T-cell (primary cell): ENCODE data around the gene TOM1L2. TPM values are rescaled to one million over a fixed set of nuclear protein-coding genes. Genes with fewer than 3 reads are reported as not detected.

ENCODE experiments used
- ATAC-seq, 4 experiments: fragments of 200-7000 bp in 3 of 4; fragments of 150-1000 bp in 1 of 4; cut with Tn5 transposase; replicated peaks in 1 of 4; 1 replicate in 3 of 4; 2 replicates in 1 of 4; pipeline ENCODE4 v1.10.0; 2021; ENCODE audit warnings: moderate library complexity in 3 of 4, mild to moderate bottlenecking in 2 of 4, moderate number of reproducible peaks in 1 of 4
- CTCF ChIA-PET, 2 donors: fragments of 300-600 bp; sonication (Branson Sonifier 250); formaldehyde crosslinking; loops; one replicate each; lab custom pipeline; 2022; ENCODE audit warnings: antibody characterized with exemption in 2 of 2; lab: Charles Lee
- POLR2A ChIA-PET, 2 donors: fragments of 300-600 bp; sonication (Branson Sonifier 250); formaldehyde crosslinking; loops; one replicate each; lab custom pipeline; 2022; ENCODE audit warnings: antibody characterized with exemption in 2 of 2; lab: Charles Lee
- DNase-seq, 35 experiments: peaks; one replicate each; pipeline versions ENCODE4 v3.0.0 to v3.0.0-alpha.2; 2013 to 2023
- H3K27ac ChIP-seq: one replicate; pipeline ENCODE4 v1.5.1; 2013; ENCODE audit warnings: low read length
- H3K27me3 ChIP-seq, 2 experiments: replicated peaks in 1 of 2; 1 replicate in 1 of 2; 2 replicates in 1 of 2; pipeline versions ENCODE4 v1.6.1 to v1.7.0; 2013; ENCODE audit warnings: low read length in 1 of 2, mixed read lengths in 1 of 2; ENCODE audit not compliant: control insufficient read depth in 2 of 2, insufficient read depth in 2 of 2; ENCODE audit errors: extremely low read depth in 1 of 2
- H3K36me3 ChIP-seq, 2 donors: 1 replicate in 1 of 2; 2 replicates in 1 of 2; pipeline versions ENCODE4 v1.6.1 to v1.7.0; 2013; ENCODE audit warnings: low read length in 1 of 2; ENCODE audit not compliant: control insufficient read depth in 2 of 2, insufficient read depth in 1 of 2; ENCODE audit errors: extremely low read depth in 1 of 2
- H3K4me1 ChIP-seq, 2 experiments: 1 replicate in 1 of 2; 2 replicates in 1 of 2; pipeline versions ENCODE4 v1.6.1 to v1.7.0; 2013; ENCODE audit warnings: low read length in 2 of 2, mixed read lengths in 1 of 2; ENCODE audit not compliant: insufficient read depth in 2 of 2, control insufficient read depth in 1 of 2; ENCODE audit errors: extremely low read depth in 1 of 2
- H3K4me3 ChIP-seq, 2 donors: 1 replicate in 1 of 2; 2 replicates in 1 of 2; pipeline versions ENCODE4 v1.5.1 to v1.7.0; 2013; ENCODE audit warnings: mild to moderate bottlenecking in 2 of 2, low read length in 1 of 2, moderate library complexity in 1 of 2; ENCODE audit not compliant: control insufficient read depth in 1 of 2; ENCODE audit errors: extremely low read depth in 1 of 2
- H3K9me3 ChIP-seq: 2 replicates; pipeline ENCODE4 v1.7.0; 2013
- H3K27ac Mint-ChIP-seq, 2 donors: one replicate each; pipeline ENCODE4 v1.8.0; 2020 to 2021; ENCODE audit warnings: mild to moderate bottlenecking in 2 of 2, mixed read lengths in 2 of 2
- H3K27me3 Mint-ChIP-seq, 2 donors: one replicate each; pipeline ENCODE4 v1.8.0; 2021 to 2022; ENCODE audit warnings: mixed read lengths in 2 of 2
- H3K36me3 Mint-ChIP-seq: one replicate; pipeline ENCODE4 v1.8.0; 2021; ENCODE audit warnings: mixed read lengths
- H3K4me1 Mint-ChIP-seq, 3 donors: one replicate each; pipeline ENCODE4 v1.8.0; 2020 to 2022; ENCODE audit warnings: mixed read lengths in 3 of 3, mild to moderate bottlenecking in 1 of 3
- H3K4me3 Mint-ChIP-seq, 3 donors: one replicate each; pipeline ENCODE4 v1.8.0; 2020 to 2022; ENCODE audit warnings: mild to moderate bottlenecking in 3 of 3, mixed read lengths in 3 of 3, moderate library complexity in 3 of 3
- H3K9me3 Mint-ChIP-seq, 3 donors: one replicate each; pipeline ENCODE4 v1.8.0; 2020 to 2022; ENCODE audit warnings: mixed read lengths in 3 of 3
- WGBS: methylation state at CpG from one replicate; pipeline ENCODE4 v1.1.5; 2013; ENCODE audit warnings: missing lambda C conversion rate; ENCODE audit not compliant: insufficient coverage; 5-methylcytosine and 5-hydroxymethylcytosine counted together
- total RNA-seq, 35 experiments: library from RNA in 6 of 35; stranded (reverse) in 6 of 35; fragments of 120-200 nt in 1 of 35; gene quantifications; one replicate each; pipeline versions ENCODE4 v1.2.1 to v1.2.4 and lab custom pipeline; 2013 to 2026

The TOM1L2 gene
- total RNA-seq, 5 donors from 2014 or later (not counting 1 experiment from before 2014, with no cell fraction given), result 57.5 to 71.5 (median 61.9) TPM

DNA sequence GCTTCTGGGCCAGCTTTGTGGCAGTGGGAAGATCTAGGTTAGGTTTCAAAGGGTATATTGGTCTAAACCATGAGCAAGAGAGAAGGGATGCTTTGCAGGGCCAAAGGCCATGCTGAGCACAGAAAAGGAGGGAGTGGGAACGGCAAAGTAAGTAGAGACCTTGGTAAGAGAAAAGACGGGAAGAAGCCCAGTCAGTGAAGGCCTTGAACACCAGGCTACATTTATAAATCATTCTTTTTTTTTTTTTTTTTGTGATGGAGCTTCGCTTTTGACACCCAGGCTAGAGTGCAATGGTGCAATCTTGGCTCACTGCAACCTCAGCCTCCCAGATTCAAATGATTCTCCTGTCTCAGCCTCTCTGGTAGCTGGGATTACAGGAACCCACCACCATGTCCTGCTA, 18.1 kb downstream of the TOM1L2 start:
- Histone ChIP-seq H3K4me1 (peaks cover 15 to 43% of the 10 kb centered on the region in 2 experiments), H3K27ac (no peak overlapping the region), H3K36me3 (peaks cover 0 to 7% of the 10 kb centered on the region in 2 donors), H3K4me3 (no peak overlapping the region), H3K27me3 (no peaks in the 10 kb centered on the region), H3K9me3 (no peaks in the 10 kb centered on the region)
- Mint-ChIP-seq H3K9me3 (no peaks in the 10 kb centered on the region), H3K36me3 (peaks cover 32% of the 10 kb centered on the region), H3K4me1 (peaks cover 59 to 82% (median 68%) of the 10 kb centered on the region in 3 donors), H3K4me3 (peak overlapping the region in 1 of 3 donors; percentile 66), H3K27me3 (no peaks in the 10 kb centered on the region), H3K27ac (peak overlapping the region in 1 of 2 donors; percentile 76)
- ChIA-PET CTCF (interaction anchor here in 1 of 2 donors (0.6 kb wide), 1 partner anchor 16 kb away, joined by 3 read pairs; no protein-coding TSS in a partner anchor), POLR2A (interaction anchor here in 1 of 2 donors (0.6 kb wide), 1 partner anchor 365 kb away, joined by 4 read pairs; no protein-coding TSS in a partner anchor)
- WGBS, result no CpG with 5 or more reads among the region's 3 CpGs
- DNase-seq, result no peak
- ATAC-seq, result no peak

DNA sequence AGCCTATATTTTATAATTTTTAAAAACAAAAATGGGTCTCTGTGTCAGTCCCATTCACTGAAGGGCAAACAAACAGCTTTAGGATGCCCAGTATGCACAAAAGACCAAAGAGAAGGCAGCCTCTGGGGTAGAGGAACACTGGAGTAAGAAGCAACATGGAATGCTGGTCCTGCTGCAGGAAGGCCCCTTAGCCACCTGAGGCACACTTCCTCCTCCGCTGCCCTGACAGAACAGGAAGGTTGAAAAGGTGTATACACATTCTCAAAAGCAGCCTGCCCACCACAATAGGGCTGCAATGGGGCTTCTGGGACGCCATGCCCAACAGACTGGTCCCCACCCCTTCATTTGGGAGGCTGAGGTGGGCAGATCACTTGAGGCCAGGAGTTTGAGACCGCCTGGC, 19.5 kb downstream of the TOM1L2 start:
- ChIA-PET POLR2A (interaction anchor here in 1 of 2 donors (0.7 kb wide), 1 partner anchor 86 kb away, joined by 10 read pairs; no protein-coding TSS in a partner anchor), CTCF (interaction anchor here in 1 of 2 donors (0.6 kb wide), 1 partner anchor 16 kb away, joined by 7 read pairs; no protein-coding TSS in a partner anchor)
- Mint-ChIP-seq H3K9me3 (no peaks in the 10 kb centered on the region), H3K4me3 (no peak overlapping the region), H3K27ac (no peak overlapping the region), H3K27me3 (no peaks in the 10 kb centered on the region), H3K36me3 (peaks cover 33% of the 10 kb centered on the region), H3K4me1 (peaks cover 51 to 69% (median 57%) of the 10 kb centered on the region in 3 donors)
- WGBS, result no CpG with 5 or more reads among the region's 3 CpGs
- no peak for DNase-seq
- H3K4me1 ChIP-seq, result peaks cover 7 to 30% of the 10 kb centered on the region in 2 experiments
- no peak overlapping the region for H3K4me3 ChIP-seq
- peaks cover 0 to 7% of the 10 kb centered on the region in 2 donors for H3K36me3 ChIP-seq
- H3K27me3 ChIP-seq, result no peaks in the 10 kb centered on the region
- ATAC-seq, result no peak
- no peaks in the 10 kb centered on the region for H3K9me3 ChIP-seq
- no peak overlapping the region for H3K27ac ChIP-seq

DNA sequence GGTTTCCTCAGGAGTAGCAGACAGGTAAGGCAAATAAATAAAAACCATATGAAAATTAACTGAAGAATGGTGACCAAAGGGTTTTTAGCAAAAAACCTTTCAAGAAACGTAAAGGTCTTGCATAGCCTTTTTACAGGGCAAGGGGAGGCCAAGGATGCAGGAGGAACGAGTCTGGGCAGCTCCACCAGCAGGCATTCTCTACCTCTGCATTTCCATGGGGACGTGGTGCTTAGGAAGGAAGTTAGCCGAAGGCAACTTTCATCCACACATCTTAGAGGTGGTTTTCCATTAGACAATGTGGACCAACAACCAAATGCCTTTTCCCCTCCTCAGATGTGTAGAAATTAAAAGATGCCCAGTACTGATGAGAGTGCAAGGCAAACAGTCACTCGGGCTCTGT, 20.7 kb downstream of the TOM1L2 start:
- H3K4me3 Mint-ChIP-seq, result no peak overlapping the region
- no peaks in the 10 kb centered on the region for H3K9me3 Mint-ChIP-seq
- H3K27me3 Mint-ChIP-seq, result no peaks in the 10 kb centered on the region
- H3K4me1 Mint-ChIP-seq, result peaks cover 44 to 67% (median 52%) of the 10 kb centered on the region in 3 donors
- no peak overlapping the region for H3K27ac ChIP-seq
- DNase-seq, result no peak
- H3K36me3 Mint-ChIP-seq, result peaks cover 30% of the 10 kb centered on the region
- no peak overlapping the region for H3K27ac Mint-ChIP-seq
- CTCF ChIA-PET, result interaction anchor here in 1 of 2 donors (0.7 kb wide), 1 partner anchor 241 kb away, joined by 3 read pairs; no protein-coding TSS in a partner anchor
- peaks cover 0 to 7% of the 10 kb centered on the region in 2 donors for H3K36me3 ChIP-seq
- whole genome bisulfite sequencing, result no CpG with 5 or more reads among the region's 5 CpGs
- no peaks in the 10 kb centered on the region for H3K9me3 ChIP-seq
- H3K27me3 ChIP-seq, result no peaks in the 10 kb centered on the region
- POLR2A ChIA-PET, result no interaction called here
- peaks cover 0 to 18% of the 10 kb centered on the region in 2 experiments for H3K4me1 ChIP-seq
- ATAC-seq, result no peak
- H3K4me3 ChIP-seq, result no peak overlapping the region

DNA sequence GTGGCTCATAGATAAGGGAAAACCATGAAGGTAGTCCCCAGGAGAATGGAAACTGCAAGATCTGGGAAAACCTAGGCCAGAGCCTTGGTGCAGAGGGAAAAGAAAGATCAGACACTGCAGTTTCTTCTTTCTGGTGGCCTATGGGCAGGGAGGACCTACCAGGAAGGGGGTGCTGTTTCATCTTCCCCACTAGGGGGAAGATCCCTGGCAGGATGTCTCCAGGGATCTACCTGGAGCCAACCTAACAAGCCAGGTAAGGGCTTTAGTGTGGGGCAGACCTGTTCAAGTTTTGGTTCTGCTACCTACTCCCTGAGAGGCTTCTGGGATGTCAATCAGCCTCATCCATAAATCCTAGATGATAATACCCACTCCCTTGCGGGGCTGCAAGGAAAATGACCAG, 21.4 kb downstream of the TOM1L2 start:
- 100% methylated on average over 1 of the region's 1 CpG for WGBS

DNA sequence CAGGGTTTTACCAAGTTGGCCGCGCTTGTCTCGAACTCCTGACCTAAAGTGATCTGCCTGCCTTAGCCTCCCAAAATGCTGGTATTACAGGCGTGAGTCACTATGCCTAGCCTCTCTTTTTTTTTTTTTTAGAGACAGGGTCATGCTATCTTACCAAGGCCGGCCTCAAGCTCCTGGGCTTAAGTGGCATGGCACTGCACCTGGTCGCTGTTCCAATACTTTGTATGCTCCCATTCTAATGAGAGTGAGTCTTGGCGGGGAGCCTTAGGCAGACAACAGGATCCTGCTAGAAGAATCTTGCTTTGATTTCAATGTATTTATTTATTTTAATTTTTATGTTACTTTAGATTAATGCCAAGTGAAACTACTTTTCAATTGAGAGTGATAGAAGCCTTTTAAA, 21.9 kb downstream of the TOM1L2 start:
- Histone ChIP-seq H3K27ac (no peak overlapping the region), H3K36me3 (peaks cover 0 to 1% of the 10 kb centered on the region in 2 donors), H3K27me3 (no peaks in the 10 kb centered on the region), H3K4me1 (peaks cover 0 to 6% of the 10 kb centered on the region in 2 experiments), H3K9me3 (no peaks in the 10 kb centered on the region), H3K4me3 (no peak overlapping the region)
- ChIA-PET CTCF (no interaction called here), POLR2A (no interaction called here)
- Mint-ChIP-seq H3K4me3 (no peak overlapping the region), H3K9me3 (no peaks in the 10 kb centered on the region), H3K4me1 (peaks cover 40 to 66% (median 51%) of the 10 kb centered on the region in 3 donors), H3K36me3 (peaks cover 22% of the 10 kb centered on the region), H3K27ac (no peak overlapping the region), H3K27me3 (no peaks in the 10 kb centered on the region)
- 94% methylated on average over 4 of the region's 7 CpGs for WGBS
- DNase-seq, result no peak
- no peak for ATAC-seq

More for the DNA sequence above, 21.4 kb downstream of the TOM1L2 start:
- Histone ChIP-seq H3K27me3 (no peaks in the 10 kb centered on the region), H3K4me3 (no peak overlapping the region), H3K4me1 (peaks cover 0 to 11% of the 10 kb centered on the region in 2 experiments), H3K27ac (no peak overlapping the region), H3K9me3 (no peaks in the 10 kb centered on the region), H3K36me3 (peaks cover 0 to 6% of the 10 kb centered on the region in 2 donors)
- ChIA-PET CTCF (no interaction called here), POLR2A (no interaction called here)
- ATAC-seq (no peak), DNase-seq (no peak)
- Mint-ChIP-seq H3K4me1 (peaks cover 42 to 68% (median 53%) of the 10 kb centered on the region in 3 donors), H3K27me3 (no peaks in the 10 kb centered on the region), H3K27ac (no peak overlapping the region), H3K9me3 (no peaks in the 10 kb centered on the region), H3K4me3 (no peak overlapping the region), H3K36me3 (peaks cover 27% of the 10 kb centered on the region)

DNA sequence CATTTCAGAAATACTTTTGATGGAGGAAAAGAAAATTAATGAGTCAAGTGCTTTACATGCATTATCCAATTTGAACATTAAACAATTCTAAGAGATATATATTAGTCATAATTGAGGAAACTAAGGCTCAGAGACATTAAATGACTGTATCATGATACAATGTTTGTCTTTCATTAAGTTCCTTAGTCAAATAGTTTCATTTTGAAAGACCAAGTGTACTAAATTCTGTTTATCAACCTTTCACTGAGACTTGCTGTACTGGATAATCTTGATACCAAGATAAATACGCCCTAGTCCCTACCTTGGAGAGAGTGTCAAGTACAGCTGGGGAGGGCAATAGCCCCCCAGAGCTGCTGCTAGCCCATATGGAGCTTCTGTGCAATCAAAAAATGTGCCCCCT, 24.2 kb downstream of the TOM1L2 start:
- no CpG with 5 or more reads among the region's 1 CpG for WGBS
- ATAC-seq (no peak), DNase-seq (no peak)
- Histone ChIP-seq H3K4me3 (no peak overlapping the region), H3K4me1 (peaks cover 5 to 12% of the 10 kb centered on the region in 2 experiments), H3K9me3 (no peaks in the 10 kb centered on the region), H3K27ac (no peak overlapping the region), H3K36me3 (no peaks in the 10 kb centered on the region), H3K27me3 (no peaks in the 10 kb centered on the region)
- ChIA-PET POLR2A (no interaction called here), CTCF (interaction anchor here in 1 of 2 donors (0.6 kb wide), 1 partner anchor 119 kb away, joined by 3 read pairs; no protein-coding TSS in a partner anchor)
- H3K27me3 Mint-ChIP-seq, result no peaks in the 10 kb centered on the region
- peaks cover 46 to 68% (median 52%) of the 10 kb centered on the region in 3 donors for H3K4me1 Mint-ChIP-seq
- no peak overlapping the region for H3K27ac Mint-ChIP-seq
- no peak overlapping the region for H3K4me3 Mint-ChIP-seq
- H3K9me3 Mint-ChIP-seq, result no peaks in the 10 kb centered on the region
- peaks cover 9% of the 10 kb centered on the region for H3K36me3 Mint-ChIP-seq
